Effector CD4-positive, alpha-beta T cell (primary cell): ENCODE results near the gene NBPF15.
"Not testable (repeated sequence)": the region's sequence is repeated elsewhere in the genome, so short reads cannot be mapped to it uniquely, and the experiment has no call there.

Experiments used
- DNase-seq: peaks from one replicate; pipeline ENCODE4 v3.0.0-alpha.2; 2020
- total RNA-seq: gene quantifications from one replicate; lab custom pipeline; 2026; lab: John Stamatoyannopoulos, UW

The NBPF15 gene
- 101 reads per million, percentile 83 among the genes with 10 or more reads in this experiment for total RNA-seq

- peak; percentile 52 for DNase-seq
Observed at GRCh38 chr1:144461136-144461759, at the start of gene NBPF15. NBPF15 (minus strand) TSS chr1:144461669; CDS start chr1:144440003, 21,666 bp downstream.

GRCh38 chr1:144496429-144496828, 35.0 kb upstream of the NBPF15 start:
- not testable (repeated sequence) for DNase-seq

GRCh38 chr1:144494130-144494529, 32.7 kb upstream of the NBPF15 start:
- not testable (repeated sequence) for DNase-seq

GRCh38 chr1:144490394-144490793, 28.9 kb upstream of the NBPF15 start:
- DNase-seq, result peak; percentile 2

- DNase-seq, result not testable (repeated sequence)
Observed at GRCh38 chr1:144487002-144487401, 25.5 kb upstream of the NBPF15 start.

GRCh38 chr1:144485048-144485993, 23.9 kb upstream of the NBPF15 start:
- DNase-seq, result not testable (repeated sequence)

GRCh38 chr1:144473897-144474296, 12.4 kb upstream of the NBPF15 start:
- DNase-seq, result not testable (repeated sequence)

GRCh38 chr1:144471434-144471833, 10.0 kb upstream of the NBPF15 start:
- DNase-seq, result not testable (repeated sequence)

GRCh38 chr1:144461778-144462177, 309 bp upstream of the NBPF15 start:
- DNase-seq, result not testable (repeated sequence)

- peak; percentile 7 for DNase-seq
Observed at GRCh38 chr1:144460686-144461085, 783 bp downstream of the NBPF15 start.

- not testable (repeated sequence) for DNase-seq
Observed at GRCh38 chr1:144442402-144442801, 19.1 kb downstream of the NBPF15 start.

- DNase-seq, result not testable (repeated sequence)
Observed at GRCh38 chr1:144439737-144440136, 21.7 kb downstream of the NBPF15 start.

- DNase-seq, result peak; percentile 37
Observed at GRCh38 chr1:144418891-144419694, 42.4 kb downstream of the NBPF15 start.

- DNase-seq, result not testable (repeated sequence)
Observed at GRCh38 chr1:144413404-144414118, 47.9 kb downstream of the NBPF15 start.

GRCh38 chr1:144412491-144413403, 48.7 kb downstream of the NBPF15 start:
- peak; percentile 80 for DNase-seq

GRCh38 chr1:144412068-144412471, 49.4 kb downstream of the NBPF15 start:
- peak; percentile 61 for DNase-seq

- DNase-seq, result not testable (repeated sequence)
Observed at GRCh38 chr1:144402807-144403206, 58.7 kb downstream of the NBPF15 start.

- DNase-seq, result not testable (repeated sequence)
Observed at GRCh38 chr1:144371651-144372050, 89.8 kb downstream of the NBPF15 start.
